GM21390 (cell line): ENCODE results near the gene MTMR11.
"Not testable (repeated sequence)": the region's sequence is repeated elsewhere in the genome, so short reads cannot be mapped to it uniquely, and the experiment has no call there.

Experiments
- ATAC-seq: cut with Tn5 transposase; IDR thresholded peaks from one replicate; pipeline ENCODE4 v1.9.1; 2021; ENCODE audit not compliant: unreplicated experiment

The MTMR11 gene

DNA sequence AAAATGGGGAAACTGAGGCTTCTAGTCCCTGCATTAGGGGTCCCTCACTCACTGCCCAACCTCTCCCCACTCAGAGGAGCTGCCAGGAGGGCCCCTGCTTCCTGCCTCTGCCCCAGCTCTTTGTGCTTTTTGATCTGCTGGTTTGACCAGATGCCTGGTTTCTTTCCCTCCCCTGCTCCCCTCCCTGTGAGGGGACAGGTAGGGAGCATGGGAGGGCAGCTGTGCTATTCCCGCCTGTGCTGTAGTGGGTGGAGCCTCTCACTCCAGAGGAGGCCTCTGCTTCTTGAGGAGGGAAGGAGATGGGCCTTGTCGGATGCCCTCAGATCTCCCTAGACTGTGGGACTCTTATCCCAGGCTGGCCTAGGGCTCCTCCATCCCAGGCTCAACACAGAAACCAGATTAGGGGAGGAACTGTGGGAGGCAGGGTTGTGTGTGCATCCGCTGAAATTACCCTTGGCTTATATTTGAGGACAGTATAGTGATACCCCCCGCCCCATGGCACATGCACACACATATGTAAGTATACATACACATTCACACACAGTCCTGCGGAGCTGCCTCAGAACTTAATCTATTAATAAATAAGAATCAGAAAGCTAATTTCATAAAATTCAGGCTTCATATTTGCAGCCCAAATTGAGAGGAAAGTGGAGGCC lies 32.7 kb downstream of the MTMR11 start:
- ATAC-seq: no peak

DNA sequence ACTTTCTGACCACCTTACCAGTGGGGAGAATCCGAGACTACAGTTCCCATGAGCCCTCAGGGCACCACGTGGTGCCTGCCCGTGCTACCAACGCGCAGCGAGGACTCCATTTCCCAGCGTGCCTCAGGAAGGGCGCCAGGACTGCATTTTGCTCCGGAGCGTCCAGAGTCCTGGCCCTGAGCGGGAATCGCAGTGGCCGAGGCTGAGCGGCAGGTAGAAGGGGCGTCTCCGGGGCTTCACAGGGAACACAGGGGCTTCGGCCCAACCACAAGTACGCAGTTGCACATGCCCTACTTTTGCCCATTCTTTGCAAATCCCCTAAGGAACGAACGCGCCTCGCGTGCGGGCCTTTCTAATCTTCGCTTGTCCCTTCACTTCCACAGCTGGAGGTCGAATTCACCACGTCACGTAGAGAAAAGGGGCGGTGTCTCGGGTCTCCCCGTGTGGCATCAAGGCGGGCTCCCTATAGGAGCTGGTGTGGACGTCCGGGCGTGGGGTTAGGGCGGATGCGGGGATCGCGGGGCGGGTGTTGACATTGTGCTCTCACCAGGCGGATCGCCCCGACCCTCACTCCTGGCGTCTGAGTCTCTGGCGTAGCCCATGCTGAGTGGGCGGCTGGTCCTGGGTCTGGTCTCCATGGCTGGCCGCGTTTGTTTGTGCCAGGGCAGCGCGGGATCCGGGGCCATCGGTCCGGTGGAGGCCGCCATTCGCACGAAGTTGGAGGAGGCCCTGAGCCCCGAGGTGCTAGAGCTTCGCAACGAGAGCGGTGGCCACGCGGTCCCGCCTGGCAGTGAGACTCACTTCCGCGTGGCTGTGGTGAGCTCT lies 37.0 kb downstream of the MTMR11 start, which contains the start of gene BOLA1:
Gene BOLA1, plus strand, starts transcription at position 109 of the 825 bp plus-strand sequence. Its CDS starts 492 bp downstream, at position 601.
- ATAC-seq: peak; percentile 95

DNA sequence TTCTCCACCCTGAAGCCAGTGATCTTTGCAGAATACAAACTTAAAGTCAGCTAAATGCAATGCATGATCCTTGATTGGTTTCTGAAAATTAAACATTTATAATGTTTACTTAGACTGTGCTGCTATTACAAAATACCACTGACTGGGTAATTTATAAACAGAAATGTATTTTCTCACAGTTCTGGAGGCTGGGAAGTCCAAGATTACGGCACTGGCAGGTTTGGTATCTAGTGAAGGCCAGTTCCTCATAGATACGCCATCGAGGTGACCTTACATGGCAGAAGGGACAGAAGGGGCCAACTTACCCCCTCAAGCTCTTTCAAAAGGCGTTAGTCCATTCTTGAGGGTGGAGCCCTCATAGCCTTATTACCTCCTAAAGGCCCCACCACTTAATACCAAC lies 40.1 kb downstream of the MTMR11 start:
- no peak for ATAC-seq

DNA sequence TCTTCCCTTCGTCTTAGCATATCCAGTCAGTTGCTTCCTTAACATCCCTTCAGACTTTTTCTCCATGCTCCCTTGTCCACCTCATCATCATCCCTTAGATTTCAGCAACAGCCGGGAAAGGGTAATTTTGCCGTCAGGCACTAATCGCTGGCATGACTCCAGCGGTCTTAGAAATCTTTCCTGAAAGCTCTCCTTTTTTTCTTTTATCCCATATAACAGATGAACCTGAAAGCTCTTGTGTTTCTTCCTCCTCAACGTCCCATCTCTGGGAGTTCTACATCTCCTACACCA lies 47.7 kb downstream of the MTMR11 start:
- no peak for ATAC-seq

DNA sequence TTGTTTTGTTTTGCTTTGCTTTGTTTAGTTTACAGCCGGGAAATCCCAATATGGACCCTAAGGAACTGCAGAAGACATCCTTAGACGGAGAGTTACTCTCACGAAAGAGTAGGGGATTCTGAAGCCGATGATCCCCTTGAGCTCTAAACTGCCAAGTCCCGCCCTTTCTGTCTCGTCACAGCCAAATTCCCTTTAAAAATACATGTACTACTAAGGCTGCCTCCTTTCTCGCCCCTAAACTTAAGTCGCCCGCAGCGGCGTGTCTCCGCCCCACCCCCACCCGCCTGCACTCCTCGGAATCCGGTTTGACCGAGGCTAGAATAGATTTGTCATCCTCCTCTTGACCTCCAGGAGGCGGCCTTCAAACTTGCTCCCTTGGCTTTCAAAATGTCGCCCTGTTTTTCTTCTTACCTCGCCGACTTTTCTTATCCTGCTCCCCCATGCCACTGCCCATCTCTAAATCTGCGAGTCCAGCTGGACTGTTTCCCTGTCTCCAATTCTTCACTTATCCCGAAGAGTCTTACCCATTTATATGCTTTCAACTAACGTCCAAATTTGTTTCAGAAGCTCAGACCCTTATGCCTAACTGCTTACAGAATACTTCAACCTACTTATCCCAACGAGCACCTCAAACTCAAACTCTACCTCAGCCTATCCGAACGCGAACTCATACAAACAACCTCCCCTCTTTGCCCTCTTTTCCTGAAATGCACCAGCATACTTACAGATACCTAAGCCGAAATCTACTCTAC lies 48.3 kb downstream of the MTMR11 start:
- ATAC-seq: peak; percentile 21

DNA sequence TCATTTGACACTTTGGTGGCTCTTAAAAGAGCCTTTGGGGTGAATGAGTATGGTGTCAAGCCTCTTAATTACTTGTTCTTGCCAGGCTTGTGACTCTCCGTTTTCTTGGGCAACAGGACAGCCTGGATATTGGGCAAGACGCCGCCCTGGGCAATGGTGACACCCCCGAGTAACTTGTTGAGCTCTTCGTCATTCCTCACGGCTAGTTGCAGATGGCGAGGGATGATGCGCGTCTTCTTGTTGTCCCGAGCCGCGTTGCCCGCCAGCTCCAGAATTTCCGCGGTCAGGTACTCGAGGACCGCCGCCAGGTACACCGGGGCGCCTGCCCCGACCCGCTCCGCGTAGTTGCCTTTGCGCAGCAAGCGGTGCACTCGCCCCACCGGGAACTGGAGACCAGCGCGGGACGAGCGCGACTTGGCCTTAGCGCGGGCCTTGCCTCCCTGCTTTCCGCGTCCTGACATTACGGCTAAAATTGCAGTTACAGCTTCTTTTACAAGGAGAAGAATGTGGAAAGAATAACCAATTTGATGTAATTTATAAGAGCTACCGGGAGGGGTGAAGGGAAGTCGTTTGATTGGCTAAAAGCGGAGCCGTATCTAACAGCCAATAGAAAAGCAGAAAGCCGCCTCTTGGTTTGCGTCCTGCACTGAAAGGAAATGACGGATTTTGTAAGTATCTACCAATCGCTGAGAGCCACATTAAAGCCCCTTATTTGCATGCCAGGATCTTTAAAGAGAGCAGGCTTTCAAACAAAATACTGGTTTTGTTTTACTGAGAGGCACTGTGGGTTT lies 49.0 kb downstream of the MTMR11 start:
- ATAC-seq: peak; percentile 51

DNA sequence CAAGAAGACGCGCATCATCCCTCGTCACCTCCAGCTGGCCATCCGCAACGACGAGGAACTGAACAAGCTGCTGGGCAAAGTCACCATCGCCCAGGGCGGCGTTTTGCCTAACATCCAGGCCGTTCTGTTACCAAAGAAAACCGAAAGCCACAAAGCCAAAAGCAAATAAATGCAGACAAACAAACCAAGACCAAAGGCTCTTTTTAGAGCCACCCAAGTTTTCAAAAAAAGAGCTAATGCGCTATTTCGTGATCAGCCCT lies 49.6 kb downstream of the MTMR11 start:
- not testable (repeated sequence) for ATAC-seq

DNA sequence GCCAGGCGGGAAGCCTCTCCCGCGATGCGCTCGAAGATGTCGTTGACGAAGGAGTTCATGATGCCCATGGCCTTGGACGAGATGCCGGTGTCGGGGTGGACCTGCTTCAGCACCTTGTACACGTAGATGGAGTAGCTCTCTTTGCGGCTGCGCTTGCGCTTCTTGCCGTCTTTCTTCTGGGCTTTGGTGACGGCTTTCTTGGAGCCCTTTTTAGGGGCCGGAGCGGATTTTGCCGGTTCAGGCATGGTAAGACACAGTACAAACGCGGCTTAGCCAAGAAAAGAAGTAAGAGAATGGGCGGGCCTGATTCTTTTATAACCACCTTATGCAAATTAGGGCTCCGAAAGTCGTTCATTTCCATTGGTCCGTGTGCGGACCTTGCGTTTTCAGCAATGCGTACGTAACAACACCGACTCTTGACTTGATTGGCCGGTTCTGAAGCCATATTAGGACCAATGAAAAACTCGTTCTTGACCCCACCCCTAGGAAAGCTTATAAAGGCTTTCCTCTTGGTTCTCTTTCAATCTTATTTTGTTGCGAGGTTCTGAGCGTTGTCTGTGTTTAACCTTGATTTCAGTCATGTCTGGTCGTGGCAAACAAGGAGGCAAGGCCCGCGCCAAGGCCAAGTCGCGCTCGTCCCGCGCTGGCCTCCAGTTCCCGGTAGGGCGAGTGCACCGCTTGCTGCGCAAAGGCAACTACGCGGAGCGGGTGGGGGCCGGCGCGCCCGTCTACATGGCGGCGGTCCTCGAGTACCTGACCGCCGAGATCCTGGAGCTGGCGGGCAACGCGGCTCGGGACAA lies 50.1 kb downstream of the MTMR11 start:
- peak; percentile 56 for ATAC-seq

DNA sequence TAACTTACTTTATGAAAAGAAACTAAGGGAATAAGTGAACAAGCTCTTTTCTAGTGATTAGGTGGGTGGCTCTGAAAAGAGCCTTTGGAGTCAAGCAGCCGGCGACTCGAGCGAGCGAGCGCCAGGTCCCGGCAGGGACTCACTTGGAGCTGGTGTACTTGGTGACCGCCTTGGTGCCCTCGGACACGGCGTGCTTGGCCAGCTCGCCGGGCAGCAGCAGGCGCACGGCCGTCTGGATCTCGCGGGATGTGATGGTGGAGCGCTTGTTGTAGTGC lies 50.6 kb downstream of the MTMR11 start:
- not testable (repeated sequence) for ATAC-seq

DNA sequence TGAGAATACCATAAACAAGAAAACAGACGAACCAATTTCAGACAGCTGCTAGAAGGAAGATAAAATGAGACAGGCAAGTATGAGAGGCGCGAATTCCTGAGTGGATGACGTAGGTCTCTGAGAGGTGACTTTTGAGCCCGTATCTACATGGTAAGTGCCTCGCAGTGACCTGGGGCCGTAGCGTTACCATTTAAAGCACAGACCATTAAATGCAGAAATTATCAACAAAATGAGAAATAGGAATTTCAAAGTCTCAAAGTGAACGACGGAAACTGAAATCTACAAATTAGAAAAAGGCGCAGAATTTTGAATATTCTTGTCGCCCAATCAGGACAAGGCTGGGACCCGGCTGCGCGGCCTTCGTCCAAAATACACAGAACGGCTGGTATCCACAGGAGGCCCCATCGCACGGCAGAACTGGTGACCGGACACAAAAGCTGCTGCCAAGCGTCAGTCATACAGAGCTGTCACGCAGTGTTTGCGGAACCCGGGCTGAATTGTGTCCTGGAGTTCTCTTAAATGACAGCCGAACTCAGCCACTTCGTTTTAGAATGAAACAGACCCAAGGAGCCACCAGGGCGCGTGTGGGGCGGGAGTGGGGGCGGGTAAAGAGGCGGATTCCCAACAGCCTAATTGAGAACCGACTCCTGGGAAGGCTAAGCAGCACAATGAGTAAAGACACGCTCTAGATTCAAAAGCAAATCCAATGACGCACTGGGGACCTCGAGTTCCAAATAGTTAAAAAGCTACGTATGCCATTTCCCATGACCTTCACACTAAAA lies 51.1 kb downstream of the MTMR11 start:
- ATAC-seq: no peak

DNA sequence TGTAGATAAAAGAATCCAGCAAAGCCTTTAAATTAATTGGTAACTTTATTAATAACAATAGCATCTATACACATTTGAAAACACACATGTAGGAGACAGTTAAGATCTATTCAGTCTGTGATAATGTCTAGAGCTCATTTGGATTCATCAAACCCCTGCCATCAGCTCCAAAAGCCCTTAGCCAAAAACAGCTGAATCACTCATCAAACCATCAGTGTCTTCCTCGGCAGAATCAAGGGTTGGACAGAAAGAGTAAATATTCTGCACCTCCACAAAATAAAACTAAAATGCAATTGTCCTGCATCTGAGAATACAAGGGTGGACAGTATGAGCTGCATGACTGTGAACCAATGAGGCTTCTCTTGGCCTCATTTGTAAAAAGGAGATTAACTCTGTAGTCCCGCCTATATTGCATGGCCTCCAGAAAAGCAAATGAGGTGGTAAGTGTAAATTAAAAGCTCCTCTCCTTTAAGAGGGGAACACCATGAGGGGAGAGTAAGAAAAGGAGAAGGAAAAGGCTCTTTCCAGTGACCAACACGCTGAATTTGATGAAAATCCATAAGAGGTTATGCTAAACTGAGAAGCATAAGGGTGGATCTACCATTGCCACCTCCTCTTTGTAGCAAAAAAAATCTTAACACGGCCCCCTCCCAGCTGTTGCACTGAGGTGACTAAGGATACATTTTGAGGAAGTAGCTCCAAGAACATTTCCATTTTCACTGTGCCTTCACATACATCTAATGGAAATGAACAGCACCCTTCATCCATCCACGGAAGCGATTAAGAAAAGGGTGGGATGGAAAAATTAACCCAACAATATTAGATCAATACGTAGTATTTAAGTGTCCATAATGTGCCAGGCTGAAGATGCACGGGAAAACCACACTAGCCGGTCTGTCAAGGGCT lies 52.0 kb downstream of the MTMR11 start:
- ATAC-seq: no peak

DNA sequence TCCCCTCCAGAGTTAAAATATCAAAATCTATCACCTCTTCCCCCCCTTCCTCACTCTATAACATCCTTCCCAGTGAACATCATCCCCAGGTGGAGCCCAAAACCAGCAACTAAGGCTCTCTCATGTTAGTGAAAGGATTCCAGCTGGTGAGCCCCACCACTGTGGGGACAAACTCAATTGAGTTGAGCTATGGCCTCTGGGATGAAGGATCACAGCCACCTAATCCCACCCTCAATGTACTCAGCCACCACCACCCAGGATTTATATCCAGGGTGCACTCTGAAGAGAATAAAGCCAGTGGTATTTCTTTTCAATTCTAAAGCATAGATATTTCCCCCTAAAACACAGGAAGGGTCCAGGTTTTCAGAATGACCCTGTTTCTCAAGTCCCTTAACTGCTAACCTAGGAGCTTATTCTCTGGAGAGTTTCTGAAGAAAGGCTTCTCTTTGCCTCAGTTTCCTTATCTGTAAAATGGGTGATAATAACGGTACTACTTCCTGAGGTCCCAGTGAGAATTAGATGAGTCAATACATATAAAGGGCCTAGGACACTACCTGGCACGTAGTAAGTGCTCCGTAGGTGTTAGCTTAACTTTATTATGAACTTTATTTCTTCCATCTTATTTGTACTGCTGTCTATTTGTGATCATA lies 53.0 kb downstream of the MTMR11 start:
- no peak for ATAC-seq

DNA sequence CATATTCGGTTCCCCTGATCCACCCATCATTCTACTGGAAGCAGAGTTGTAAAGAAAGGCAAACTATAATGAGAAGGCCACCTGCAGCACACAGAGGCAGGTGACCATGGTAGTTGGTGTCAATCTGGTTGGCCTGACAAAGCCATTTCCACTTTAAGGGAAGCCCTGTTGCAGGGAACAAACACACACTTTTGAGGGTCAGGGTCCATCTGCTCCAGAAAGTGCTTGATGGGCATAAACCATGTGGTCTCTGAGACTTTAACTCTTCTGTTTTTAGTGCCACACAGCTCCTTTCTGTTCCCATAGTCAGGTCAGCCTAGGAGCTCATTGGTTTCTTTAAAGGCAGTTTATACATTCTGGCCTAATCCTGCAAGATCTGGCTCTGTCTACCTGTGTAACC lies 54.8 kb downstream of the MTMR11 start:
- no peak for ATAC-seq

DNA sequence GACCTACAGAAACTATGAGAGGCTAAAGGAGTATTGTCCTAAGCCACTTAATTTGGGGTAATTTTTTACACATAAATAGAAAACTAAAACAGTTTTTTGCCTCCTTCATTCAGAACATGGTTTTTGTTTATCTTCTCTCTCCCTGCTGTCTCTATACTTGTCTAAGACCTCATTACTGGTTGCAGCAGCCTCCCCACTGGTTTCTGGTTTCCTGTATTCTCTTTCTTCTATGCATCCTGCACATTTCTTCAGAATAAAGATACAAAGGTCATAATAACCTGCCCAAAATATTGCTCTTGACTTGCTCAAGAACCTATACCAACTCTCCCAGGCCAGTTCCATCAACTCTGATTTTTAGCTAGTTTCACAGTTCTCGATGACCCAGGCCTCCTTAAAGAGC lies 57.1 kb downstream of the MTMR11 start:
- no peak for ATAC-seq
